CD4-positive, CD25-positive, alpha-beta regulatory T cell (primary cell): Measurements from ENCODE around the gene LHFPL2. TPM values are rescaled to one million over a fixed set of nuclear protein-coding genes. Genes with fewer than 3 reads are reported as not detected.

Experiments used
- ATAC-seq, 2 donors: fragments of 150-1000 bp; cut with Tn5 transposase; one replicate each; pipeline ENCODE4 v1.10.0; 2021; ENCODE audit warnings: low read depth in 2 of 2, moderate number of reproducible peaks in 2 of 2, moderate library complexity in 1 of 2
- DNase-seq, 3 donors: peaks; one replicate each; pipeline versions ENCODE4 v3.0.0 to v3.0.0-alpha.2; 2012 to 2022; ENCODE audit warnings: mixed read lengths in 1 of 3
- H3K27ac ChIP-seq: one replicate; pipeline ENCODE4 v1.7.0; 2013; ENCODE audit warnings: mild to moderate bottlenecking, low read length; ENCODE audit not compliant: insufficient read depth, poor library complexity, severe bottlenecking
- H3K27me3 ChIP-seq: one replicate; pipeline ENCODE4 v1.7.0; 2013; ENCODE audit warnings: low read length; ENCODE audit not compliant: control insufficient read depth, insufficient read depth
- H3K36me3 ChIP-seq: one replicate; pipeline ENCODE4 v1.7.0; 2013; ENCODE audit warnings: mild to moderate bottlenecking, low read length, moderate library complexity; ENCODE audit not compliant: control insufficient read depth, insufficient read depth
- H3K4me1 ChIP-seq: 2 replicates; pipeline ENCODE4 v1.7.0; 2013; ENCODE audit warnings: mild to moderate bottlenecking, low read length; ENCODE audit not compliant: insufficient read depth, control insufficient read depth, poor library complexity, severe bottlenecking
- H3K4me3 ChIP-seq: one replicate; pipeline ENCODE4 v1.7.0; 2013; ENCODE audit warnings: low read depth, mild to moderate bottlenecking, low read length, moderate library complexity
- H3K9me3 ChIP-seq, 2 experiments: 1 replicate in 1 of 2; 2 replicates in 1 of 2; pipeline ENCODE4 v1.7.0; 2013; ENCODE audit warnings: low read length in 2 of 2, mild to moderate bottlenecking in 1 of 2, moderate library complexity in 1 of 2; ENCODE audit not compliant: control insufficient read depth in 2 of 2
- H3K27ac Mint-ChIP-seq, 3 donors: one replicate each; pipeline ENCODE4 v1.8.0; 2020 to 2022; ENCODE audit warnings: mild to moderate bottlenecking in 3 of 3, mixed read lengths in 3 of 3, moderate library complexity in 2 of 3
- H3K27me3 Mint-ChIP-seq: one replicate; pipeline ENCODE4 v1.8.0; 2022; ENCODE audit warnings: mild to moderate bottlenecking, mixed read lengths
- H3K36me3 Mint-ChIP-seq: one replicate; pipeline ENCODE4 v1.8.0; 2020; ENCODE audit warnings: mixed read lengths
- H3K4me1 Mint-ChIP-seq, 4 donors: one replicate each; pipeline ENCODE4 v1.8.0; 2020 to 2022; ENCODE audit warnings: mixed read lengths in 4 of 4, mild to moderate bottlenecking in 1 of 4
- H3K4me3 Mint-ChIP-seq, 4 donors: one replicate each; pipeline ENCODE4 v1.8.0; 2020 to 2022; ENCODE audit warnings: mild to moderate bottlenecking in 4 of 4, mixed read lengths in 4 of 4, moderate library complexity in 3 of 4
- H3K9me3 Mint-ChIP-seq, 7 donors: one replicate each; pipeline ENCODE4 v1.8.0; 2020 to 2022; ENCODE audit warnings: mixed read lengths in 7 of 7, mild to moderate bottlenecking in 3 of 7, moderate library complexity in 2 of 7
- polyA plus RNA-seq, 4 donors: library from polyadenylated mRNA; unstranded; fragments of 300-500 nt; fragmentation: Illumina TruSeq; gene quantifications; one replicate each; pipeline ENCODE4 v1.2.3, GENCODE V29; 2021
- total RNA-seq: library from RNA; stranded (reverse); gene quantifications from one replicate; pipeline ENCODE4 v1.2.3, GENCODE V29; 2022

The LHFPL2 gene
- total and polyA plus RNA-seq, 5 donors from 2014 or later: 0.11 to 0.47 (median 0.32) TPM

DNA sequence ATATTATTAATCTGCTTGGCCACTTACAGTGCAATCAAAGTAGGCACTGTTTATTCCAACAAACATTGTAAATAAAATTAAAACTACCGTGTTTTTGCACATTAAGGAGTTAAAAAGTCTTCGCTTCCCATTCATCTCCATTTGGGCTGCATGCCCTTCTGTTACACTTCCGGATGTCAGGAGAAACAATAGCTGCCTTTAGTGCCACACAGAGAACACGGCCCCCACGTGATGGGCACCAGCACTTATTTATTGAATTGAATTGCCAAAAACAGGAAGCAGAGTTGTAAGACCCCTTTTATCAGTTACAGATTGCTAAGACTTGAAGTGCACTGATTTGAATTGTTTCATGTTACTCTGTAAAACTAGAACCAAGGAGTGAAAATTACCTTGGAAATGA lies 80.4 kb downstream of the LHFPL2 start:
- no peak overlapping the region for H3K27ac Mint-ChIP-seq
- Histone ChIP-seq H3K27me3 (no peaks in the 10 kb centered on the region), H3K27ac (no peak overlapping the region), H3K36me3 (no peaks in the 10 kb centered on the region), H3K4me1 (no peaks in the 10 kb centered on the region), H3K4me3 (no peak overlapping the region), H3K9me3 (no peaks in the 10 kb centered on the region)
- no peak for ATAC-seq
- H3K4me3 Mint-ChIP-seq: no peak overlapping the region
- no peaks in the 10 kb centered on the region for H3K36me3 Mint-ChIP-seq
- H3K9me3 Mint-ChIP-seq: peaks cover 0 to 2% (median 0%) of the 10 kb centered on the region in 7 donors
- DNase-seq: no peak
- H3K27me3 Mint-ChIP-seq: peaks cover 16% of the 10 kb centered on the region
- no peaks in the 10 kb centered on the region for H3K4me1 Mint-ChIP-seq

DNA sequence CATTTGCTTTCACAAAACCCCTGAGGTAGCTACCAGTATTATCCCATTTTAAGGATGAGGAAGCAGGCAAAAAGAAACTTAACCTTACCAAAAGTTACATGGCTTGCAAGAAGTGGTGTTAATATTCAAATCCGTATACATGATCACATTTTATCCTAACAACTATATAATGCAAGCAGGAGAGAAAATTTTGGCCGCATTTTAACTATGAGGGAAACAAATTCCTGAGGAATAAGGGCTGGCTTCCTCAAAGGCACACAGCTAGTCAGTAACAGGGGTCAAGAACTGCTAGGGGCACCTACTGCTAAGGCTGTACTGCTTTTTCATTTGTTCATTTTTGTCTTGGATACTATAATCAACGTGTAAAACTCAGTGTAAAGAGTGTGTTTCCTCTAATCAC lies 81.0 kb downstream of the LHFPL2 start:
- H3K27me3 ChIP-seq: no peaks in the 10 kb centered on the region
- Mint-ChIP-seq H3K4me3 (no peak overlapping the region), H3K36me3 (no peaks in the 10 kb centered on the region), H3K27ac (no peak overlapping the region), H3K4me1 (no peaks in the 10 kb centered on the region), H3K9me3 (peaks cover 0 to 2% (median 0%) of the 10 kb centered on the region in 7 donors), H3K27me3 (peaks cover 16% of the 10 kb centered on the region)
- H3K9me3 ChIP-seq: no peaks in the 10 kb centered on the region
- H3K27ac ChIP-seq: no peak overlapping the region
- no peaks in the 10 kb centered on the region for H3K36me3 ChIP-seq
- DNase-seq: no peak
- no peak for ATAC-seq
- no peaks in the 10 kb centered on the region for H3K4me1 ChIP-seq
- no peak overlapping the region for H3K4me3 ChIP-seq

DNA sequence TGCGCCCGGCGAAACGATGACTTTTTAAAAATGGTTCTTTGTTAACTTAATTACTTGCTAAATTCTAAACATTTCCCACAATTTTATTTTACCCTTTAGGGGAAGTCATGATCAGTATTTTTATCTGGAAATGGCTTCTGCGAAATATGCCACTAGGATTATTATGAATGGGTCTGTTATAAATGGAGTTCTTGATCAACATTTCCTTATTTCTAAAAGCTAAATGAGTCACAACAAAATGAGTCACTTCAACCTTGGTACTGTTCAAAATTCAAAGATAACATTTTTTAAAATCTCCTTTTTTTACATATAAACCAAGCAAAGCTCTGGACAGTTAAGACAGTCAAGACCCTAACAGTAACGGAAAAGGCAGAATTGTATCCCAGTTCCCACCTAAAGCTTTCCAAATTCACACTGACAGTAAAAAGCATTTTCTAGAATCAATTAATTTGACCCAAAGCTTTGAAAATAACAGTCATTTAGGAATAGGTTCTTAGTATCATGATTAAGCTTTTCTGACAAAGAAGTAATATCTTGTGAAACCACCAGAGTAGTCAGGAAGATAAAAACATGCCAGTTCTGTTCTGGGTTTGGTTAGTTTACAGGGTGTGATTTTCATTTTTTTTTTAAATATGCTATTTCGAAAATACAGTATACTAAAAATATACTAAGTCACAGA lies 81.7 kb downstream of the LHFPL2 start:
- Mint-ChIP-seq H3K4me1 (no peaks in the 10 kb centered on the region), H3K9me3 (peaks cover 0 to 2% (median 0%) of the 10 kb centered on the region in 7 donors), H3K27me3 (peaks cover 16% of the 10 kb centered on the region), H3K4me3 (no peak overlapping the region), H3K36me3 (no peaks in the 10 kb centered on the region), H3K27ac (no peak overlapping the region)
- no peak overlapping the region for H3K27ac ChIP-seq
- H3K4me1 ChIP-seq: no peaks in the 10 kb centered on the region
- no peaks in the 10 kb centered on the region for H3K36me3 ChIP-seq
- H3K27me3 ChIP-seq: no peaks in the 10 kb centered on the region
- no peaks in the 10 kb centered on the region for H3K9me3 ChIP-seq
- no peak overlapping the region for H3K4me3 ChIP-seq
- ATAC-seq (no peak), DNase-seq (no peak)

DNA sequence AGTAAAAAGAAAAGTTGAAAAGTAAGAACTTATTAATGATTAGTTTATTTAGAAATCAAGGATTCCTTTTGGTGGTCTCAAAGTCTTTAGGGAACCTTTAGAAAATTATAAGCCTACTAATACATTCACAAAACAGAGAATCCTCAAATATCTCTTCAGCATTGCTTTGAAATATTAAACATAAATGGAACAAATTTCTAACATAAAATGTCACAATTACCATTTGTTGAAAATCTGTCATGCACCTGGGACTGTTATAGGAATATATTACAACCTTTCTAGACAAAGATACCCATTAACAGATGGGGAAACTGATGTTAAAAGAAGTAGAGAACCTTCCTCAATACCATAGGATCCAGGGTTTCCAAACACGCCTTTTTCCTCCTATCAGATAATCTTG lies 83.2 kb downstream of the LHFPL2 start:
- no peak overlapping the region for H3K27ac ChIP-seq
- Mint-ChIP-seq H3K4me1 (no peaks in the 10 kb centered on the region), H3K27ac (no peak overlapping the region), H3K4me3 (no peak overlapping the region), H3K27me3 (peaks cover 22% of the 10 kb centered on the region), H3K9me3 (peaks cover 0 to 2% (median 0%) of the 10 kb centered on the region in 7 donors), H3K36me3 (no peaks in the 10 kb centered on the region)
- H3K9me3 ChIP-seq: no peaks in the 10 kb centered on the region
- H3K36me3 ChIP-seq: no peaks in the 10 kb centered on the region
- no peaks in the 10 kb centered on the region for H3K4me1 ChIP-seq
- DNase-seq (no peak), ATAC-seq (no peak)
- H3K27me3 ChIP-seq: peaks cover 3% of the 10 kb centered on the region
- H3K4me3 ChIP-seq: no peak overlapping the region

- no peaks in the 10 kb centered on the region for H3K9me3 ChIP-seq
Observed at GRCh38 chr5:78563621-78564020, 85.0 kb downstream of the LHFPL2 start.

DNA sequence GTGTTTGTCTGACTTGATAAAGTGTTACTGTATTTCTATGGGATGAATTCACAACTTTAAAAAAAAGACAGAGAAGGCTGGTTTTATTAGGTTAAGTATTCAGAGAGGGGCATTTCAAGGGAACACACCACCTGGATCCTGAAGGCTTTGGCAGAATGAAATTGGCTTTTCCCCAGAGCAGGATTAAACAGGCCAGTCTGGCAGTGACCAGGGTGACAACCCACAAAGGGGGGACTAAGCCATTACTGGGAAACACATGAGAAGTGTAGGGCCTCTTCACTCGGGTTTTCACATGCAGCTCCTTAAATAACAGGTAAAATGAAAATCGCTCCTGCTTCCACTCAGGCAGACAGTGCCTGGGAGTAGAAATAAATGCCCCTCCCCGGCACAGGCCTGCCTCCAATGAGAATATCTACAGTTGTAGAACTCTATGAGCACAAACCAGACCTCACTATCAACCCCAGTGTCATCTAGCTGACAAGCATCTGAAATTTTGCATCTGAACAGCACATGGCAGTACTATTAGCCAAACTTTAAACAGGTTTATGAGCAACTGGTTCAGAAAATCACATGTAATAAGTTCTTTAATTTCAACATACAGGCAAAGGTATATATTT lies 85.8 kb downstream of the LHFPL2 start:
- H3K27me3 Mint-ChIP-seq: peaks cover 33% of the 10 kb centered on the region
- peaks cover 0 to 2% (median 0%) of the 10 kb centered on the region in 7 donors for H3K9me3 Mint-ChIP-seq
- H3K36me3 ChIP-seq: no peaks in the 10 kb centered on the region
- no peak for ATAC-seq
- H3K36me3 Mint-ChIP-seq: no peaks in the 10 kb centered on the region
- no peak overlapping the region for H3K27ac ChIP-seq
- no peaks in the 10 kb centered on the region for H3K4me1 Mint-ChIP-seq
- no peaks in the 10 kb centered on the region for H3K4me1 ChIP-seq
- no peak for DNase-seq
- no peak overlapping the region for H3K27ac Mint-ChIP-seq
- no peak overlapping the region for H3K4me3 ChIP-seq
- H3K27me3 ChIP-seq: peaks cover 11% of the 10 kb centered on the region
- no peak overlapping the region for H3K4me3 Mint-ChIP-seq
- H3K9me3 ChIP-seq: no peaks in the 10 kb centered on the region

More at GRCh38 chr5:78563621-78564020, 85.0 kb downstream of the LHFPL2 start:
- no peaks in the 10 kb centered on the region for H3K36me3 Mint-ChIP-seq
- Histone ChIP-seq H3K4me3 (no peak overlapping the region), H3K4me1 (no peaks in the 10 kb centered on the region), H3K36me3 (no peaks in the 10 kb centered on the region), H3K27me3 (peaks cover 11% of the 10 kb centered on the region), H3K27ac (no peak overlapping the region)
- H3K4me3 Mint-ChIP-seq: no peak overlapping the region
- no peaks in the 10 kb centered on the region for H3K4me1 Mint-ChIP-seq
- H3K9me3 Mint-ChIP-seq: peaks cover 0 to 2% (median 0%) of the 10 kb centered on the region in 7 donors
- peaks cover 33% of the 10 kb centered on the region for H3K27me3 Mint-ChIP-seq
- DNase-seq: no peak
- no peak for ATAC-seq
- no peak overlapping the region for H3K27ac Mint-ChIP-seq

DNA sequence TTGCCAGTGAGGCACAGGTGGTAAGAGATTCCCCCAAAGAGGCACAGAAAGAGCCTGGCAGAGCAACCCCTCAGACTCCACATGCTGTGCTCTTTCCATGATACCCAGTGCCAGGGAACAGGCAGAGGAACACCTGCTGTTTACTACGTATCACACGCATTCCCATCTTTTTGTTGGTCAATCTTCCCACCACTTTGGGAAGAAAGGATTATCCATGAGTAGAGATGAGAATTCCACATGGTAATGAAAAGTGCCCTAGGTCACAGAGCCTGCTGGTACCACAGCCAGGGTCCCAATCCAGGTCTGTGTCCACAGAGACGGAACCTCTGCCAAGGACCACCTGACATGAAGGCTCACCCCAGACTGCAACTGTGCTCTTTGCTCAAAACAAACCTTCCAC lies 86.6 kb downstream of the LHFPL2 start:
- H3K27me3 Mint-ChIP-seq: peaks cover 33% of the 10 kb centered on the region
- Histone ChIP-seq H3K27me3 (peaks cover 11% of the 10 kb centered on the region), H3K27ac (no peak overlapping the region), H3K4me1 (no peaks in the 10 kb centered on the region), H3K4me3 (no peak overlapping the region), H3K36me3 (no peaks in the 10 kb centered on the region), H3K9me3 (no peaks in the 10 kb centered on the region)
- H3K27ac Mint-ChIP-seq: no peak overlapping the region
- H3K9me3 Mint-ChIP-seq: peaks cover 0 to 2% (median 0%) of the 10 kb centered on the region in 7 donors
- H3K4me3 Mint-ChIP-seq: no peak overlapping the region
- no peak for DNase-seq
- H3K4me1 Mint-ChIP-seq: no peaks in the 10 kb centered on the region
- no peaks in the 10 kb centered on the region for H3K36me3 Mint-ChIP-seq
- ATAC-seq: no peak

- Mint-ChIP-seq H3K27me3 (peaks cover 33% of the 10 kb centered on the region), H3K9me3 (peaks cover 0 to 2% (median 0%) of the 10 kb centered on the region in 7 donors), H3K27ac (no peak overlapping the region), H3K4me3 (no peak overlapping the region), H3K36me3 (no peaks in the 10 kb centered on the region), H3K4me1 (no peaks in the 10 kb centered on the region)
- Histone ChIP-seq H3K4me3 (no peak overlapping the region), H3K4me1 (no peaks in the 10 kb centered on the region), H3K27me3 (peaks cover 11% of the 10 kb centered on the region), H3K27ac (no peak overlapping the region), H3K36me3 (no peaks in the 10 kb centered on the region), H3K9me3 (no peaks in the 10 kb centered on the region)
- DNase-seq (no peak), ATAC-seq (no peak)
Observed at GRCh38 chr5:78561261-78561660, 87.3 kb downstream of the LHFPL2 start.
